HFFc6 (cell line): ENCODE measurements around the gene ATG16L2. TPM values are rescaled to one million over a fixed set of nuclear protein-coding genes. Genes with fewer than 3 reads are reported as not detected.
A peak's percentile ranks its signal among the peaks of the same experiment; 100 is the strongest.

Experiments used
- DNase-seq: peaks from one replicate; pipeline ENCODE4 v3.0.0-alpha.2; 2018
- H3K27ac Mint-ChIP-seq: 2 replicates; pipeline ENCODE4 v1.8.0; 2020; ENCODE audit warnings: mild to moderate bottlenecking, mixed read lengths
- H3K27me3 Mint-ChIP-seq: 2 replicates; pipeline ENCODE4 v1.8.0; 2021; ENCODE audit warnings: mild to moderate bottlenecking, moderate library complexity, mixed read lengths; ENCODE audit not compliant: insufficient read depth
- H3K36me3 Mint-ChIP-seq: 2 replicates; pipeline ENCODE4 v1.8.0; 2021; ENCODE audit warnings: low read depth, mixed read lengths
- H3K4me1 Mint-ChIP-seq: 2 replicates; pipeline ENCODE4 v1.8.0; 2020; ENCODE audit warnings: low read depth, mixed read lengths
- H3K4me3 Mint-ChIP-seq: 2 replicates; pipeline ENCODE4 v1.8.0; 2020; ENCODE audit warnings: mild to moderate bottlenecking, moderate library complexity, mixed read lengths
- H3K9me3 Mint-ChIP-seq: 2 replicates; pipeline ENCODE4 v1.8.0; 2020; ENCODE audit warnings: mild to moderate bottlenecking, mixed read lengths
- CTCF ChIP-seq: fragments of 200-600 bp; sonication (generic); IDR thresholded peaks from 2 replicates; pipeline ENCODE4 v1.5.0; 2021; ENCODE audit warnings: antibody characterized with exemption, mild to moderate bottlenecking
- total RNA-seq, 6 experiments: library from RNA; stranded (reverse); fragmentation: NEBNext Ultra II Directional; extraction: Animal tissue kit (Norgen Biotek cat#: 25700); gene quantifications; 2 replicates in 1 of 6; 3 replicates in 5 of 6; pipeline ENCODE4 v1.2.3, GENCODE V29; 2021

The ATG16L2 gene
- total RNA-seq, 6 experiments from 2014 or later = 5.4 to 9.5 (median 7.6) TPM

GRCh38 chr11:72867970-72868369 is 53.8 kb downstream of the ATG16L2 start:
- H3K4me3 Mint-ChIP-seq = no peak overlapping the region
- TF ChIP-seq CTCF = no peak
- H3K4me1 Mint-ChIP-seq = peaks cover 63% of the 10 kb centered on the region
- H3K36me3 Mint-ChIP-seq = peaks cover 27% of the 10 kb centered on the region
- DNase-seq = no peak
- H3K9me3 Mint-ChIP-seq = no peaks in the 10 kb centered on the region
- H3K27ac Mint-ChIP-seq = no peak overlapping the region
- H3K27me3 Mint-ChIP-seq = no peaks in the 10 kb centered on the region; the same call in 1 of the 2 replicates

DNA sequence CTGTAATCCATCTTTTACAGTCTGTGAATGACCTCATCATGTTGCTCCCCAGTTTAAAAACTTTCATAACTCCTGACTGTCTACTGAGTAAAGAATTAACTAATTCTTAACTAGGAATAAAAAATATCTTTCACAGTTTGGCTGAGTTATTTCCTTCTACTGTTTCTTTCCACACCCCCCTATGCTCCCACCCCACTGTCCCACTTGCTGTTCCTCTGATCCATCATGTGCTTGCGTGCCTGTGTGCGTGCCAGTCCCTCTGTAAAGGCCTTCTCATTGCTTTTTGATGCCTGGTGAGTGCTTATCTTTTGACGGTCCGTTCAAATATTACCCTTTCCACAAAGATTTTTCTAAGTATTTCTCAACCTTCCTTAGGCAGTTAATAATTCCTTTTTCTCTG is 55.6 kb downstream of the ATG16L2 start:
- no peaks in the 10 kb centered on the region; the same call in 1 of the 2 replicates for H3K27me3 Mint-ChIP-seq
- H3K27ac Mint-ChIP-seq = peak overlapping the region; percentile 3; the same call in 1 of the 2 replicates
- no peak overlapping the region for H3K4me3 Mint-ChIP-seq
- no peaks in the 10 kb centered on the region for H3K9me3 Mint-ChIP-seq
- H3K4me1 Mint-ChIP-seq = peaks cover 45% of the 10 kb centered on the region
- DNase-seq = no peak
- no peak for TF ChIP-seq CTCF
- peaks cover 27% of the 10 kb centered on the region for H3K36me3 Mint-ChIP-seq

- Mint-ChIP-seq H3K9me3 (no peaks in the 10 kb centered on the region), H3K27ac (no peak overlapping the region), H3K4me3 (no peak overlapping the region), H3K27me3 (no peaks in the 10 kb centered on the region; the same call in 1 of the 2 replicates), H3K4me1 (peaks cover 32% of the 10 kb centered on the region), H3K36me3 (peaks cover 32% of the 10 kb centered on the region)
- no peak for DNase-seq
- TF ChIP-seq CTCF = no peak
These were observed 56.9 kb downstream of the ATG16L2 start for GRCh38 chr11:72871119-72871518.

DNA sequence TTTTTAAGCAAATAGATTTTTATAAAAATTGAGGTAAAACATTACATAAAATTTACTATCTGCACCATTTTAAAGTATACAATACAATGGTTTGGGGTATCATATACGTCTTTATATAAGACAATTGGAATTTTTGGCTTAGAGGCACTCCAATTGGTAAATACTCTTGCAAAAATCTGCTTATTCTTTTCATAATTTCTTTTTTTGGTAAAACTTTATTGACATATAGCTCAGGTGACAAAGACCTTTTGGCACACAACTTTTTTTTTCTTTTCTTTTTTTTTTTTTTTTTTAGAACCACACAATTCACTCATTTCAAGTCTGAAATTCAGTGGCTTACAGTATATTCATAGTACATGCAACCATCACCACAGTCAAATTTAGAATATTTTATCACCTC is 57.8 kb downstream of the ATG16L2 start:
- H3K9me3 Mint-ChIP-seq = no peaks in the 10 kb centered on the region
- H3K27me3 Mint-ChIP-seq = no peaks in the 10 kb centered on the region; the same call in 1 of the 2 replicates
- no peak overlapping the region for H3K27ac Mint-ChIP-seq
- no peak for TF ChIP-seq CTCF
- H3K36me3 Mint-ChIP-seq = peaks cover 24% of the 10 kb centered on the region
- peaks cover 23% of the 10 kb centered on the region for H3K4me1 Mint-ChIP-seq
- no peak for DNase-seq
- no peak overlapping the region for H3K4me3 Mint-ChIP-seq

- H3K9me3 Mint-ChIP-seq = no peaks in the 10 kb centered on the region
- DNase-seq = no peak
- peaks cover 27% of the 10 kb centered on the region for H3K36me3 Mint-ChIP-seq
- H3K27me3 Mint-ChIP-seq = no peaks in the 10 kb centered on the region
- H3K4me1 Mint-ChIP-seq = peaks cover 8% of the 10 kb centered on the region; the same call in 1 of the 2 replicates
- peak overlapping the region; percentile 14; the same call in 1 of the 2 replicates for H3K27ac Mint-ChIP-seq
- no peak overlapping the region for H3K4me3 Mint-ChIP-seq
- TF ChIP-seq CTCF = no peak
These were observed 61.5 kb downstream of the ATG16L2 start for GRCh38 chr11:72875736-72876135.

- H3K9me3 Mint-ChIP-seq = no peaks in the 10 kb centered on the region
These were observed 61.9 kb downstream of the ATG16L2 start for GRCh38 chr11:72876147-72876546.

More at GRCh38 chr11:72876147-72876546, 61.9 kb downstream of the ATG16L2 start:
- Mint-ChIP-seq H3K27me3 (no peaks in the 10 kb centered on the region), H3K27ac (no peak overlapping the region), H3K4me3 (no peak overlapping the region), H3K4me1 (peaks cover 3% of the 10 kb centered on the region; the same call in 1 of the 2 replicates), H3K36me3 (peaks cover 31% of the 10 kb centered on the region)
- DNase-seq = no peak
- no peak for TF ChIP-seq CTCF
